GM19438 (cell line): ENCODE data around the gene GATA2.

Experiments
- ATAC-seq: cut with Tn5 transposase; IDR thresholded peaks from one replicate; pipeline ENCODE4 v1.9.1; 2021; ENCODE audit warnings: low read depth; ENCODE audit not compliant: unreplicated experiment

The GATA2 gene

GRCh38 chr3:128461731-128462130, 31.3 kb downstream of the GATA2 start:
- ATAC-seq = no peak

- no peak for ATAC-seq
These were observed 33.6 kb downstream of the GATA2 start for GRCh38 chr3:128459461-128459820.

DNA sequence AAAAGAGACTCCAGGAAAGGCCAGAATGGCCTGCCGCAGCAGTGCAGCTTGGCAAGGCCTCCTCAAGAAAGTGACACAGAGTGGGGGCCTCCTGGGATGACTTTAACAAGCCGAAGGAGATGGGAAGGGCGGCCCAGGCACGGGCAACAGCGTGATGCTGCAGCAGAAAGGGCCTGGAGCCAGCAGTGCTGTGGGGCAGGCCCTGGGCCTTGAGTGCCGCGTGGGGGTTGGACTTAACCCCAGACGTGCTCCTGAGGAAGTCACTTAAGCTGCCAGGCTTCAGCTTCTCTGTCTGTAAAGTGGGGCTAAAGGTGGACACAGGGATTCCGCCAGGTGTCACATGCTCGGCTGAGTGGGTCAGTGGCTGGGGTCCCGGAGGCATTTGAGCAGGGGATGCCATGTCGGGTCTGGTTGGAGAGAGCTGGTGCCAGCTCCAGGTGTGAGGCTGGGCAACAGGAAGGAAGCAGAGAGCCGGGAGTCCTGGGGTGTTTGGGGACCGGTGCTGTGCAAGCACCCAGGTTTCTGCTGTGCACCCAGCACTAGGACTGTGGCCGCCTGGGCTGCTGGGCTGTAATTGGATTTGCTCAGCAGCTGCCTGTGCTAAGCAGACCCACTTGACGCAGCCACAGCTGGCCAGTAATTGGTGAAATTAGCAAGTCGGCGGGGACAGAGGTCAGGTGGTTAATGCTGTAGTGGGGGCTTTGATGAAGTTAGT, 34.1 kb downstream of the GATA2 start:
- ATAC-seq = no peak

DNA sequence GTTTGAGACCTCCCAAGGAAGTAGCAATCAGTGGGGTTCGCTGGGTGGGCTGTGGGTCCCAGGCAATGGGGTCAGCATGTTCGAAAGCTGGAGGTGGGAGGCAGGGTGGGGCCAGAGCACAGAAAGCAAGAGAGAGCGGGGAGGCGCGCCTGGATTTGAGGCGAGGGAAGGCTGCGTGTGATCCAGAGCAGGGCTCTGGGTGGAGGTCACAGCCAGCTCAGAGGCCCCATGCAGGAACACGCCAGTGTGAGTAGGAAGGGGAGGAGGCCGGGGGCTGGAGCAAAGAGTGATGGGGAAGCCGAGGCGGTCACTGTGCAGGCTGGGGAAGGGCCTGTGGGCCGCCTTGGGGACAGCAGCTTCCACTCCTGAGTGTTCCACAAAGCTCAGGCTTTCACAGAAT, 35.1 kb downstream of the GATA2 start:
- ATAC-seq = no peak

DNA sequence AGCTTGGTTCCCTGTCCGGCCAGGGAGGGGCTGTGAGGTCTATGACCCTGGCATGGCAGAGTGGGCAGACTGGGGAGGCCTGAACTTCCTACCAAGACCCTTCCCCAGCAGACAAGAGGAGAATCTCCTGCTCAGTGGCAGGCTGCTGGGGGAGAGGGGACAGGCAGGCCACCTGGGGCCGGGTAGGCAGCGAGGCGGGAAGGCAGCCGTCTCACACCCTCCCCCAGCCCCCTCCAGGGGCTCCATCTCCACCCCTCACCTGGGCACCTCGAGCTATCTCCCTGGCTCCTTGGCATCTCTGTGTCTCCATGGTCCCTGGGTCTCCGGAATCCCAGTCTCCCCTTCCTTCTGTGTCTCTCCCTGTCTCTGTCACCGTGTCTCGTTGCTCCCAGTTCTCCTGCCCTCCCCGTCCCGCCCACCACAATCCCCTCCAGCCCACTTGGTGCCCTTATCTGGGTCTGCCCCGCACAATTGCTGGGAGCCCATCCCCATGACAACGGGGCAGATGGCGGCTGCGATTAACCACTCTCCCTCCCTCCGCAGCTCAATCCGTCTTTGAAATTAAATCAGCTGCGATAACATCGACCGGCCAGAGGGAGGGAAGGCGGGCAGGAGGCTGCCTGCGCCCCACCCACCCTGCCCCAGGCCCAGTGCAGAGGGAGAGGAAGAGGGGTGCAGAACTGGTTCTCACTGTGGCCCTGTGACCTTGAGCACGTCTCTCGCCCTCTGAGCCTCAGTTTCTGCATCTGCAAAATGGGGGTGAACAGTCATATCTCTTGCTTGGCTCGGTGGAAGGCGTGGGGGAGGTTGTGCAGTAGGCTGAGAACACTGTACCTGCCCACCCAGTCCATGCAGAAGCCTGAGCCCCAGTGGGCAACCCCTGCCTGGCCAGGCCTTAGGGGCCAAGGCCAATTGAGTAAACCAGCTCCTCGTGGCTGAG, 36.0 kb downstream of the GATA2 start:
- ATAC-seq = no peak

DNA sequence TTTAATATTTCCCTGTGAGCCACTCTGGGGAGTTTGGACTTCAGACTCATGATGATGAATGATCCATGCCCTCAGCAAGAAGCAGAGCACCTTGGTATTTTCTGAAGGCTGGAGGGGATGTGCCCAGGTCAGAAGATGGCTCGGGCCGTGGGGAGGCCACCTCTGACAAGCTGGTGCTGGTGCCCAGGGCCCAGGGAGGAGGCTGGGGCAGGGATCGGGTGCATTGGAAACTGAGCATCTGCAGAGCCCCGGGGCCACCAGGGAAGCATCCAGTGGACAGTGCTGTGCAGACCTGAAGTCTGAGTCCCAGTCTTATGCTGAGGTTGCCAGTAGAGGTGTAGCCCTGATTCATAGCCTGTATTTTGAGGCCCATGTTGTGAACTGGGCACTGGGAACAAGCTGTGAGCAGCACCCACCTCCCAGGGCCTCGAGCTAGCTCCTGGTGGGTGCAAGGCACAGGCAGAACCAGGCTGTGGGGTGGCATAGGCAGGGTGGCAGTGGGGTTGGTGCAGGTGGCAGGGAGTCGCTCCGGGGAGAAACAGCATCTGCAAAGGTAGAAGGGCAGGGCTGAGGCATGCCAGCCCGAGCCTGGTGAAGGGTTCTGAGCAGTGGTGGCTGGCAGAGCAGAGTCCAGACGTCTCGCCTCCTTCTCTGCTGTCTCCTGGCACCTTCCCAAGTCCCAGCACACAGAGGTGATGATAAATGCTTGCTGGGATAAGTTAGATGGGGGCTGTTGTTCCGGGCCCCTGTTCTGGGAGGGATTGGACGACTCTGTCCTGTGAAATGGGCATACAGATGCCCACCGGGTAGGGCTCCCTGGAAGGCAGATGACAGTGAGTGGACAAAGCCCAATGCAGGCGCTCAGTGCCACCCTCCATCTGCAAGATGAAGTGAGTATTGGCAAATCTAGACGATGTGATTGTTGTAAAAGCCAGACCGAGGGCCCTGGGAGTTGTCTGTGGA, 36.9 kb downstream of the GATA2 start:
- ATAC-seq = no peak

DNA sequence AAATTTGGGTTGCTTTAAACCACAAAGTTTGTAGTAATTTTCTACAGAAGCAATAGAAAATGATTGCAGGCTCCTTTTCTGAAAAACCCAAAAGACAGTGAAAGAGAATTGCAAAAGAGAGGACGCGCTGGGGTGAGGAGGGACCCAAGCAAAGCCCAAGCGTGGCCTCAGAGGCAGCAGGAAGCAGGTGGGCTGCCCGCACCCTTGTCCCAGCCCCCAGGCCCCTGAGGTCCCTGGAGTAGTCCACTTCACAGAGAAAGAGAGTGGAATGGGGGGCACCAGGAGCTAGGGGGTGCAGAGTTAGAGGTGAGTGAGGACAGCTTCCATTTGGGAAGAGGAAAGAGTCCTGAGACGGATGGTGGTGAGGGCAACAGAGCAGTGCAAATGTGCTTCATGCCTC, 37.9 kb downstream of the GATA2 start:
- no peak for ATAC-seq

GRCh38 chr3:128454310-128454618, 38.7 kb downstream of the GATA2 start:
- no peak for ATAC-seq

DNA sequence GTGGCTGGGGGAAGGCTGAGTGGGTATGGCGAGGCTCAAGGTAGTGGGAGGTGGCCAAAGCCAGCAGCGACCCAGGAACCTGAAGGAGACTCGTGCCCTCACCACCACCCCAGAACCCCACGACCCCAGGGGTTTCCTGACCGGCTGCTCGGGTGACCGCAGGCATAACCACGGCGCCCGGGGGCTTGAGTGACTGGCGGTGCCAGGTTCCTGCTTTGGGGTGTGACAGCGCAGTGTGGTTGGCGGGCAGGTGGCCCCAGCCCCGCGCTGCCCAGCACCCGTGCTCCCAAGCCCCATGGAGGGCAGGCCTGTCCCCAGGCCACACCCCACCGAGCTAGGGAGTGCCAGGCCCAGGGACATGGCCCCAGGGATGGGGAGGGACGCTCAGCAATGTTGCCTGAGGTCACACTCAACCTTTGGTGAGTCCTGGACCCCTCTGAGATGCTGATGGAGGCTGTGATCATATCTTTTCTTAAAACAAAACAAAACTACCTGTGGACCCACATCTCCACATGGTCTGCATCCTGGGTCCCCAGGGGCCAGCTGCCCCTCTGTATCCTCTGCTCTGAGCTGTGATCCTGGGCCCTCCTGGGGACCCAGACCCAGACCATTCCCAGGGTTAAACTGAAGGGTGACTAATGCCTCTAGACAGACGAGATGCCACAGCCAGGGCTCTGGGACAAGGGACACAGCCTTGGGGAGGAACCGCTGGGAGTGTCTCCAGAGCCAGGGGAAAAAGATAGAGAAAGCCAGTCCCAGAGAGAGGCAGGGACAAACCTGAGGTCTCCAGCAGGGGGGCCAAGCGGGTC, 39.3 kb downstream of the GATA2 start:
- no peak for ATAC-seq

- no peak for ATAC-seq
These were observed 40.2 kb downstream of the GATA2 start for GRCh38 chr3:128452678-128453275.

GRCh38 chr3:128452120-128452519, 40.9 kb downstream of the GATA2 start:
- no peak for ATAC-seq

GRCh38 chr3:128449111-128449638, 43.8 kb downstream of the GATA2 start:
- no peak for ATAC-seq

GRCh38 chr3:128448491-128448890, 44.5 kb downstream of the GATA2 start:
- ATAC-seq = no peak

- no peak for ATAC-seq
These were observed 45.4 kb downstream of the GATA2 start for GRCh38 chr3:128447561-128448013.

- no peak for ATAC-seq
These were observed 46.2 kb downstream of the GATA2 start for GRCh38 chr3:128446821-128447220.

DNA sequence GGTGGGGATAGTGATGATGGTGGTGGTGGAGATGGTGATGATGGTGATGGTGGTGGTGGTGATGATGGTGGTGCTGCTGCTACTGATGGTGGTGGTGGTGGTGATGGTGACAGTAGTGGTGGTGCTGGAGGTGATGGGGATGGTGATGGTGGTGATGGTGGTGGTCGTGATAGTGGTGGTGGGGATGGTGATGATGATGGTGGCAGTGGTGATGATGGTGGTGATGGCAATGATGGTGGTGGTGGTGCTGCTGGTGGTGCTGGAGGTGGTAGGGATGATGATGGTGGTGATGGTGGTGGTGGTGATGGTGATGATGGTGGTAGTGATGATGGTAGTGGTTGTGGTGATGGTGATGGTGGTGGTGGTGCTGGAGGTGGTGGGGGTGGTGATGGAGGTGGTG, 47.6 kb downstream of the GATA2 start:
- ATAC-seq = no peak

GRCh38 chr3:128443771-128444170, 49.2 kb downstream of the GATA2 start:
- ATAC-seq = no peak

DNA sequence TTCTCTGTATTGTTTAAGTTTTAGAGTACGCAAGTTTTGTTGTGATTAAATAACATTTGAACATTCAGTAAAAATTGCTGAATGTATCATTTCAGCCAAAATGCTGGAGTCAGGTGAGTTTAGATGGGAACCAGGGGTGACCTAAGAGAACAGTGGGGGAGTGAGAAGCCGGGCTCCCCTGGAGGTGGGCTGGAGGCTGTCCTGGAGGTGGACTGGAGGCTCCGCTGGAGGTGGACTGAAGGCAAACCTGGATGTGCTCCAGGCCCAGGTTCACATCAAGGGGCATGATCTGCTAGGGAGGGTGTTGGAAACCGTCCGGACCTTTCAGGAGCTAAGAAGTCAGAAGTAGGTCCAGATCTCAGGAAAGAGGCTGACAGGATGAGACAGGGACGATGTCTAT, 50.1 kb downstream of the GATA2 start:
- no peak for ATAC-seq

DNA sequence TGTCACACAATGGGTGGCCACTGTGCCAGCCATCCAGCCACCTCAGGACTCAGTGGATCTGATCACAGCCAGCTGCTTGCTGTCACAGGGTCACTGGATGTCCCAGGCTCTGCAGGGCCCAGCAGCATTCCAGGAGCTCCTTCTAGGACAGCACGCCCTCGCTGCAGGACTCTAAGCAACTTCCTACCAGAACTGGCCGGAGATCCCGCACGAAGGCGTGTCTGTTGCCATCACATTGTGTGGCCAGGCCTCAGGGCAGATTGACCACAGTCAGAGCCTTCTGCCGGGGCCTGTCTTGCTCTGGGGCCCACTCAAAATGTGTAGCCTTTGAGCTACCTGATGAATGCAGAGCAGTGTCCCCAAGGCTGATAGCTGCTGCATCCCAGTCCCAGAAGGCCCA, 50.9 kb downstream of the GATA2 start:
- no peak for ATAC-seq
